Hematopoietic multipotent progenitor cell treated with erythropoietin and hydrocortisone succinate and interleukin-3 and kit ligand, for 6 days (in vitro differentiated cells): ENCODE measurements around the gene BMP2.

Source experiments
- DNase-seq: peaks from one replicate; pipeline ENCODE4 v3.0.0-alpha.2; 2015

Gene BMP2

DNA sequence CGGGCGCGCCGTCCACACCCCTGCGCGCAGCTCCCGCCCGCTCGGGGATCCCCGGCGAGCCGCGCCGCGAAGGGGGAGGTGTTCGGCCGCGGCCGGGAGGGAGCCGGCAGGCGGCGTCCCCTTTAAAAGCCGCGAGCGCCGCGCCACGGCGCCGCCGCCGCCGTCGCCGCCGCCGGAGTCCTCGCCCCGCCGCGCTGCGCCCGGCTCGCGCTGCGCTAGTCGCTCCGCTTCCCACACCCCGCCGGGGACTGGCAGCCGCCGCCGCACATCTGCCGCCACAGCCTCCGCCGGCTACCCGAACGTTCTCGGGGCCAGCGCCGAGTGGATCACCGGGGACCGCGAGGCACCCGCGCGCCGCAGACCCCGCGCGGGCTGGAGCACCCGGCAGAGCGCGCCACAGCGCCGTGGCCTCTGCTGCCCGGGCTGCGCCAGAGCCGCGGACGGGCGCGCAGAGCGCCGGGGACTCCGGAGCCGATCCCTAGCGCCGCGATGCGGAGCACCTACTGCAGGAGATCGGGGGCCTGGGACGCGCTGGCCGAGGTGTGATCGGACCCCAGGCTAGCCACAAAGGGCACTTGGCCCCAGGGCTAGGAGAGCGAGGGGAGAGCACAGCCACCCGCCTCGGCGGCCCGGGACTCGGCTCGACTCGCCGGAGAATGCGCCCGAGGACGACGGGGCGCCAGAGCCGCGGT lies at the start of gene BMP2:
Gene BMP2, plus strand, starts transcription at position 151 of the 692 bp plus-strand sequence. CDS start 2,441 bp downstream, outside the sequence.
- peak; percentile 47 for DNase-seq

DNA sequence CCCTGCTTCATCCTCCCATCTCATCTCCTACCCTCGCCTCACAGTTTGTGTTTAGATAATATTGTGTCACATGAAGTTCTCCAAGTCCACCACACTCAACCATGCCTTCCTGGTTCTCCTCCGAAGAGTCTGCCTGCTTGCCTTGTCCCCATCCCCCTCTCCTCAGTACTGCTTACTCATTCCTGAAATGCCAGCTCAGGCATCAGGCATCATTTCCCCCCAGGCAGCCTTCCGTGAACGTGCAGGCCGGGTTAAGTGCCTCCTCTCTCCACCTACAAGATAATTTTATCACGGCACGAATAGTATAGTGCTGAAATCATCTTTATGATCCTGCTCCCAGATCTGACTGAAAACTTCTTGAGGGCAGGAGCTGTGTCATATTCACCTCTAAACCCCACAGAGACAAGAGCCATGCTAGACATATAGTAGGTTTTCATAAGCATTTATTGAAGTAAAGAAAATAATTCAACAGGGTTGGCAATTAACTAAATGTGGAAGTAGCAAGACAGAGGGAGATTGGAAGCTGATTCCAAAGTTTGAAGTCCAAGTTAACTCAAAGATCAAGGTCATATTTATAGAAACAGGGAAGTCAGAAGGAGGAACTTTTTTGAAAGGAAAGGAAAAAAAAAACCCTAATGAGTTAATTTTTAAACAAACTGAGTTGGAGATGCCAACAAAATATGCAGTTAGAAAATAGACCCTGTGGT lies 48.7 kb upstream of the BMP2 start:
- no peak for DNase-seq

DNA sequence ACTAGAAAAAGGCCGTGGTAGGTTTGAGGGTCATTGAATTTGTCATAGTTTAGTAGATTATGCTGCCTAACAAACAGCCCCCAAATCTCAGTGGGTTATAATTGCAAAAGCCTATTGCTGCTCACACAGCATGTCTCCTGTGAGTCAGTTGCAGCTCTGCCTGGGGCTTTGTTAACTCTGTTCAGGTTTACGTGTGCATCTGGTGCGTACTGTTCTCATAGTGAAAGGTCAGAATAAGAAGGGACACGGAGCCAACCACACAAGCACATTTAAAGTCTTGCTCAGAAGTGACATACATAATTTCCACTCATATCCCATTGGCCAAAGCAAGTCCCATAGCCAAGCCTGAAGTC lies 48.1 kb upstream of the BMP2 start:
- DNase-seq: no peak

GRCh38 chr20:6726761-6727160 lies 40.7 kb upstream of the BMP2 start:
- DNase-seq: no peak

DNA sequence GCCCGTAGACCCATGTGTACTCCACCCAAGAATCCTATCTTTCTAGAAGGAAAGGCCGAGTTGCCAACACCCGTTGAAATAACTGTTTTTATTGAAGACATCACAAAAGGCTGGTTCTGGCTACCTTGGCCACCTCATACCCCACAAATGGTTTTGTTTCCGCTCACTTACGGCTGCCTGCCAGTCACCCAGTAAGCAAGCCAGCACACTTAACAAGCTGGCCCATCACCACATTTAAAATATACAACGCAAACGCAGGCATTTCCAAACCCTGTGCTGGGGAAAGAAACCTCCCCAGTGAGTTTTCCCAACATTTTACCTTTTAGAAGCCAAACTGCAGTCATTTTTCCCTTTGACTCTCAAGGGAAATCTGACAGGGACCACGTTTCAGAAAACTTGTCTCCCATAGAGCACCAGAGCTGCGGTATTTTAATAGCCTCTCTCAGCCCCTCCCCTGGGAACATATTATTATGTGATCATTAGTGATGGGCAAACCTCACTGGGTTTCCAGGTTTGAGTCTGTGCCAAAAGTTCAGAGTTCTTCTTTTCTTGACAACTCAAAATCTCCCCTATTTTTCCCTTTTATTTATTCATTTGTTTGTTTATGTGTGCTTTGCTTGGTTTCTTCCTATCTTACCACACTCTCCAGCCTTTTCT lies 36.7 kb upstream of the BMP2 start:
- DNase-seq: no peak

DNA sequence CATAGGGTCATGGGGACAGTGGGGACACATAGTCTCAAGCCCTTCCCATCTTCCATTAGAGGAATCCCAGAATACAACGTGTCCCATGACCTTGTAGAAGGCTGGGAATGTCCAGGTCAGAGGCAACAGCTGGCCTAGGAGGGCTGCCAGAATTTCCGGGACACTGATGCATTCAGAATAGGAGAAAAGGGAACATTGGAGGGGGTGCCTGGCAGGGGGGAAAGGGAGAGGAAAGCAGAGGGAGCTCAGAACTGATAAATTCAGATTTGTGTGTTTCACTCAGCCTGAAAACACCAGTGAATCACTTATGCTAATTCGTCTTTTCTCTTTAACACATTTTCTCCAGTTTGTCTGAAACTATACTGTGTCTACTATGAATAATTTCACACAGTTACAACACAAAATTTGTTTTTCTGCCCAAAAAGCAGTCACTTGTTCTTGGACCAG lies 35.5 kb upstream of the BMP2 start:
- no peak for DNase-seq

GRCh38 chr20:6732851-6733250 lies 34.6 kb upstream of the BMP2 start:
- no peak for DNase-seq

GRCh38 chr20:6733965-6734364 lies 33.5 kb upstream of the BMP2 start:
- DNase-seq: no peak

GRCh38 chr20:6735942-6736845 lies 31.3 kb upstream of the BMP2 start:
- DNase-seq: no peak

GRCh38 chr20:6739406-6739805 lies 28.1 kb upstream of the BMP2 start:
- DNase-seq: no peak

DNA sequence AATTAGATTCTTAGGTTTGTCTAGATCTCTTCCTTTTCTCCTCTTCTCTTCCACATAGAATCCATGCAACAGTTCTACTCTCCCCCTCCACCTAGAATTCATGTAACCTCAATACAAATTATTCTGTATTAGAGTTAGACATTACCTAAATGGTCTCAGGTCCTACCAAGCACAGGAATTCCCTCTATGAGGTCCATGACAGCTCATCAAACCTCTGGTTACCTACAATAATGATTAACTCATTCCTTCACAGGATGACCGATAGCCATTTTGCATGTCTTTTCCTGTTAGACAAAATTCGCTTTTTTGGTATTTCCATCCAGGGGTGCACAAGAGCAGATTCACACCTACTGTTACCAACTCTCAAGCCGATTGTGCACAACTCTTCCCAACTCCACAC lies 27.4 kb upstream of the BMP2 start:
- DNase-seq: no peak

DNA sequence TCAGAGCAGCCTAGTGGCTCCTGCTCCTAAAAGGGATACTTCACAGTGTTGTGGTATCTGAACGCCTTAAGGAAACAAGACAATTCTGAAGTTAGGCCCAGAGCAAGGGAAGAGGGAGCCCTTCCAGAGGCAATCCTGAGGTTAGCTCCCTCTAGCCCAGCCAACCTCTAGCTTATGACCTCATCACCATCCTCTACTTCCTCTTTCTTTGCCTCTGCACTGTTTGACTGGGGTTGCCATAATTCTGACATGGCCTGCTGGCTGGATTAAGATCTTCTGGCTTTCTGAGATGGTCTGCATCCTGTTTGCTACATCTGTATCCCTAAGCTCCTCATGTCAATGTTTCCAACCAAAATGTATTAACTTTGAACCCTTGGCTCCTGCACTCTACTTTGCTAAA lies 23.3 kb upstream of the BMP2 start:
- DNase-seq: no peak

DNA sequence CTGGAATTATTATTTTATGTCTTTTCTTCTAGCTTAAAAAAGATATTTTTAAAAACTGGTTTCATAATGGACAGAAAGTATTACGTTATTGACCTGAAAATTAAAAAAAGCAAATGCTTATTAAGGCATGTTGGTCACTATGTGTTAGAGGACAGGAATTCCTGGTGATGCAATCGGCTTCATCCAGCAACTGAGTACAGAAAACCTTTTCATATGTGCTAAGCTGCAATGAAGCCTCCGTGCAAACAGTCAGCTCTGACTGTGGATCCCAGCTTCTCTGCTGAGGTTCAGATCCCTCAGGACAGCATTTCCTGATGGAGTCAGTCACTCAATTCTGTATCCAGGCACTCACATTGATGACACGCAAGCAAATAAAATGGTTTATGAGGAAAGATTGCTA lies 22.7 kb upstream of the BMP2 start:
- no peak for DNase-seq

GRCh38 chr20:6746901-6747609 lies 20.4 kb upstream of the BMP2 start:
- no peak for DNase-seq

- no peak for DNase-seq
These were observed 17.0 kb upstream of the BMP2 start for GRCh38 chr20:6750438-6750837.

DNA sequence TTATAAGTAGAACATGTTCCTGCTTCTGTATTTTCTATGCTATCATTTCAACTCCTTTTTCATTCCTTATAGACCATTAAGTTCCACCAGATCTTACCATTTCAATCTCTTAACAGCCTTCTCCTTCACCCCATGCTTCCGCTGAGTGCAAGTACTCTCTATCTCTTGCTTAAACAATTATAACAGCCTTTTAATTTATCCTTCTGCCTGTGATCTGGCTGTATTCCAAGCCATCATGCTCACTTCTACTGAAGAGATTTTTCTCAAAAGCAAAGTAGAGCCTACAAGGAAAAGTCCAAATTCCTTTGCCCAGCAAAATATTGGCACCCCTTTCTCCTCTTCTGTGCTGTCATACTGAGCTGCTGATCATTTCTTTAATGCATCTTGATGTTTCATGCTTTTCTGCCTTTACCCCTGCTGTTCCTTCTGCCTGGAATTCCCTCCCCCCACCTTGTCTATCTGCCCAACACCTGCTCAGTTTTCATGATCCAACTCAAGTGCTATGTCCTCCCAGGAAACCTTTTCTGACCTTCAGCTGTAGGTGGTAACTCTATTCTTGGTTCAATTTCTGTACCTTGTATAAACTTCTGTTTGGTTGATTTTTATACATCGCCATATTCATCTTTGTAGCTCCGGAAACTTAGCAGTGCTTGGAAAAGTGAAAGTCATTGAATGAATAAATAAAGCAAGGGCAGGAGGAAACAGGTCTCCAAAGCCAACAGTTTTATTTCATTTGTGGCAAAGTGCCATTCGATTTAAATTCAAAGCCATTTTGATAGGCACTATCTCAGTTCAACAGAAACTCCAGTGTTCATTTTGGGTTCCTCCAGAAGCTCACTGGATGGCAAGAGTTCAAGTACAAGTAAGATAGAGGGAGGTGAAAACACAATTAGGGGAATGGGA lies 10.5 kb upstream of the BMP2 start:
- DNase-seq: no peak

DNA sequence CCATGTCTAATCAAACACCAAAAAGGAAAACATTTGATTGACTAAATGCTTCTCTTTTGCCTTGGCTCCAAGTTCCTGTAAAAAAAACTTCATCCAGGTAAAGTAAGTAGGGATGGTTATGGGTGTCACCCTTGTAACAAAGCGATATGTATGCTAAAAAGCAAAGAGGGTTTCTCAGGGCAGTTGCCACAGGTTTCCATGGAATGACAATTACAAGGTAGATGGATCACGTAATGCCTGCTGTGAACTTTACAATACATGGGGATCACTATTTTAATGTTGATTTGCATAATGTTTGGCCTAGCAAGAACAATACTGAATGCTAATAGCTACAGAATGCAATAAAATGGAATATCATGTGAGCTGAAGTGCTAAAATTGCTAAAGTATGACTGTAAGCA lies 2.9 kb upstream of the BMP2 start:
- no peak for DNase-seq

DNA sequence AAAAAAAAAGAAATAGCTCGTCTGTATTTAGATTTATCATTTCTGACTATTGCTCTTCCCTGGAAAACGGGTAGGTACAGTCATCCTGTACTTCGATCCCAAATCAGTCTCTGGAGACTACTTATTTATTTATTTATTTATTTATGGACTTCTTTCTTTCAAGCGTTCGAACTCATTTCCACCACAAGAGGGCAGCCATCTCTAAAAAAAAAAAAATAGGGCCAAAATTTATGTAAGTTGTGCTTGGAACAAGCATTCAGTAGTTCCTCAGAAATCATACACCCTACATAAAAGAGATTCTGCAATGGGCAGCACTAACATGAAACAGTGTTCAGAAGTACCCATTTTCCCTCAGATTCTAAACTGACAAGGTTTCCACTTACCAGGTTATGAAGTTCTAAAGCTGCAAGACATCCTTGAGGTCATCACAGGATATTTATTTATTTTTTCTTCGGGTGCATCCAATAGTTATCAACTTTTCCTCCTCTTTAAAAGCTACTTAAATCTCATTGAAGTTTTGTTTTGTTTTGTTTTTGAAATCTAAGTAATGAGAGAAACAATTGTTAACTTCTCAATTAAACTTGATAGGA lies 1.9 kb upstream of the BMP2 start:
- peak; percentile 70 for DNase-seq

DNA sequence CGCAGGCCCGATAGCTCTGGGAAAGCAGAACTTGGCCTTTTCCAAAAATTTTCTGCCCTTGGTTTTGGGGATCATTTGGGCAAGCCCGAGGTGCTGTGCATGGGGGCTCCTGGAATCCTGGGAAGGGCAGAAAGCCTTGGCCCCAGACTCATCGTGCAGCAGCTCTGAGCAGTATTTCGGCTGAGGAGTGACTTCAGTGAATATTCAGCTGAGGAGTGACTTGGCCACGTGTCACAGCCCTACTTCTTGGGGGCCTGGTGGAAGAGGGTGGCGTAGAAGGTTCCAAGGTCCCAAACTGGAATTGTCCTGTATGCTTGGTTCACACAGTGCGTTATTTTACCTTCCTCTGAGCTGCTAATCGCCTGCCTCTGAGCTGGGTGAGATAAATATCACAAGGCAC lies 1.1 kb upstream of the BMP2 start:
- DNase-seq: no peak

GRCh38 chr20:6767126-6767535 lies 355 bp upstream of the BMP2 start:
- no peak for DNase-seq
